GM21390 (cell line): ENCODE measurements around the gene ZNF286A.
"Not testable (repeated sequence)": the region's sequence is repeated elsewhere in the genome, so short reads cannot be mapped to it uniquely, and the experiment has no call there.

Experiments used
- ATAC-seq: cut with Tn5 transposase; IDR thresholded peaks from one replicate; pipeline ENCODE4 v1.9.1; 2021; ENCODE audit not compliant: unreplicated experiment

ZNF286A gene

GRCh38 chr17:15768865-15769533 is 69.4 kb downstream of the ZNF286A start:
- ATAC-seq: not testable (repeated sequence)
